Activated T-cell treated with anti-CD3 and anti-CD28 coated beads for 48 hours (primary cell): Measurements from ENCODE around the gene LMF2.
"Not testable (repeated sequence)": the region's sequence is repeated elsewhere in the genome, so short reads cannot be mapped to it uniquely, and the experiment has no call there.

Source experiments
- DNase-seq: peaks from one replicate; pipeline ENCODE4 v3.0.0-alpha.2; 2020; ENCODE audit warnings: low read depth

LMF2 gene, protein sequence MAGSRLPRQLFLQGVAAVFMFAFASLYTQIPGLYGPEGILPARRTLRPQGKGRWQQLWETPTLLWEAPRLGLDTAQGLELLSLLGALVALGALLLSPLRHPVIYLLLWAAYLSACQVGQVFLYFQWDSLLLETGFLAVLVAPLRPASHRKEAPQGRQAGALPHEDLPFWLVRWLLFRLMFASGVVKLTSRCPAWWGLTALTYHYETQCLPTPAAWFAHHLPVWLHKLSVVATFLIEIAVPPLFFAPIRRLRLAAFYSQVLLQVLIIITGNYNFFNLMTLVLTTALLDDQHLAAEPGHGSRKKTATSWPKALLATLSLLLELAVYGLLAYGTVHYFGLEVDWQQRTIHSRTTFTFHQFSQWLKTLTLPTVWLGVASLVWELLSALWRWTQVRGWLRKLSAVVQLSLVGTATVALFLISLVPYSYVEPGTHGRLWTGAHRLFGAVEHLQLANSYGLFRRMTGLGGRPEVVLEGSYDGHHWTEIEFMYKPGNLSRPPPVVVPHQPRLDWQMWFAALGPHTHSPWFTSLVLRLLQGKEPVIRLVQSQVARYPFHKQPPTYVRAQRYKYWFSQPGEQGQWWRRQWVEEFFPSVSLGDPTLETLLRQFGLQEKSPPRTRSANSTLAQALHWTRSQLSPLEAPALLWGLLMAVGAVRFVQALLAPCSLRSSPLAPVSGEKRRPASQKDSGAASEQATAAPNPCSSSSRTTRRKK

DNA sequence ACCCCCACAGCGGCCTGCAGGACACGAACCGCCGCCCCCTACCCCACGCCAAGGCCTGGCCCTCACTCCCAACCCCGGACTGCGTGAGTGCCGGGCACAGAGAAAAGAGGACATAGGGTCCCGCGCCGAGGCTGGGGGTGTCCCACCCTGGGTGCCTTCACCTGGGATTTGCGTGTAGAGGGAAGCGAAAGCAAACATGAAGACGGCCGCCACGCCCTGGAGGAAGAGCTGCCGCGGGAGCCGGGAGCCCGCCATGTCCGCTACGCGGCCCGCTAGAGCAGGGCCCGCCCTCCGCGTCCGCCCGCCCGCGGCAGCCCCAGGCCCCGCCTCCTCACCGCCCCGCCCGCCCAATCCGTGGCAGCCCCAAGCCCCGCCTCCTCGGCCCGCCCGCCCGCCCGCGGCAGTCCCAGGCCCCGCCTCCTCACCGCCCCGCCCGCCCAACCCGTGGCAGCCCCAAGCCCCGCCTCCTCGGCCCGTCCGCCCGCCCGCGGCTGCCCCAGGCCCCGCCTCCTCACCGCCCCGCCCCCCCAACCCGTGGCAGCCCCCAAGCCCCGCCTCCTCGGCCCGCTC lies at the start of gene LMF2:
Gene LMF2, minus strand, starts transcription at position 282 of the 570 bp plus-strand sequence. Its CDS starts 27 bp downstream, at position 255.
- DNase-seq = peak; percentile 96

GRCh38 chr22:50556703-50557102 lies 49.2 kb upstream of the LMF2 start:
- no peak for DNase-seq

DNA sequence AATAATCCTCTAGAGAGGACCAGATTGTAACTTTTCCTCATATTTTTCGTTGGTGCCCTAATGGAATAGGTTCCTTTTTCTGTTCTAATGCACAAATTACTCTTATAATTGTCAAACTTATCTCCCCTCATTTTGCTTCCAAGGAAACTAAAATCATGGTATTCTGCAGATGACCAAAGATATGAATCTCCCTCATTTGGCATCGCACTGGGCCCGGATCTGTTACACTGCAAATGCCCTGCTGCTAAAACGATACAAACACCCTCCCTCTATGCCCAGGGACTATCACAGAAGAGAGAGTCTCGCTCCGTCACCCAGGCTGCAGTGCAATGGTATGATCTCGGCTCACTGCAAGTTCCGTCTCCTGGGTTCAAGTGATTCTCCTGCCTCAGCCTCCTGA lies 45.8 kb upstream of the LMF2 start:
- no peak for DNase-seq

DNA sequence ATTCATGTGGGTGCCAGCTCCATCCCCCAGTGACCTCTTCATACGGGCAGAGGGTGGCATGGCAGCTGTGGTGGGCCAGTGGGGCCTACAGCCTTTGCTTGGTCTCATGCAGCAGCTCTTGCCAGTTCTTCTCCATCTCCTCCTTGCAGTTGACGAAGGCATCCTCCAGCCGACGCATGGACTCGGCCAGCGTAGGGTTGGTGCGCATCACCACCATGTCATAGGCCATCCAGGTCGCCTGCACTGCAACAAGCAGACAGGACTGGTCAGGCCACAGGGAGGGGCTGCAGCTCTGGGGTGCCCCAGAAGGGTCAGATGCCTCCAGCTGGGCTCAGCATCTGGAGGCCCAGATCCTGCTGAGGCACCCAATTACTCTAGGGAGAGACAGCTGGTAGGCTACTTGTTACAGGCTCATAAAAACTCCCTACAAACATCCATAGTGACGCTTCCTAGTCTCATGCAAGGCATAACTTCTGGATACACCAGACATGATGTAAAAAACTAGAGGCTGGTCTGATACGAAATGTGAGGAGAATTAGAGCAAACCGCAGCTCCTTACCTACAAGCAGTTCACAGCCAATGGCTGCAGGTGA lies 43.8 kb upstream of the LMF2 start:
- DNase-seq = no peak

DNA sequence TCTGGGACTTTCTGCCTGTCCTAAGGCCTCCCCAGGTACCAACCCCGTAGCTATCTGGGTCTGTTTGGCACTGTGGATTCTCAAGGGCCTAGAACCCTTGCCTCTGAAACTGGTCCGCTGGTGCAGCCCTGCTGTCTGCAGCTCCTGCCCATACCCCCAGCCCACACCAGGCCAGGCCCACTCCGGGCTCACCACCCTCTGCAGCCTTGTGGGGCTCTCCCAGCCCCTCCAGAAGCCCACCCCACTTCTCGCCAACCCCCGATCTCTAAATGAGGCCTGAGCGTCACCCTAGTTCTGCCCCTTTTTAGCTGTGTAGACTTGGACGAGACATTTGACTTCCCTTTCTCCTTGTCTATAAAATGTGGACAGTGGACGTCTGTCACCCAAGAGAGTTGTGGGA lies 42.9 kb upstream of the LMF2 start:
- no peak for DNase-seq

DNA sequence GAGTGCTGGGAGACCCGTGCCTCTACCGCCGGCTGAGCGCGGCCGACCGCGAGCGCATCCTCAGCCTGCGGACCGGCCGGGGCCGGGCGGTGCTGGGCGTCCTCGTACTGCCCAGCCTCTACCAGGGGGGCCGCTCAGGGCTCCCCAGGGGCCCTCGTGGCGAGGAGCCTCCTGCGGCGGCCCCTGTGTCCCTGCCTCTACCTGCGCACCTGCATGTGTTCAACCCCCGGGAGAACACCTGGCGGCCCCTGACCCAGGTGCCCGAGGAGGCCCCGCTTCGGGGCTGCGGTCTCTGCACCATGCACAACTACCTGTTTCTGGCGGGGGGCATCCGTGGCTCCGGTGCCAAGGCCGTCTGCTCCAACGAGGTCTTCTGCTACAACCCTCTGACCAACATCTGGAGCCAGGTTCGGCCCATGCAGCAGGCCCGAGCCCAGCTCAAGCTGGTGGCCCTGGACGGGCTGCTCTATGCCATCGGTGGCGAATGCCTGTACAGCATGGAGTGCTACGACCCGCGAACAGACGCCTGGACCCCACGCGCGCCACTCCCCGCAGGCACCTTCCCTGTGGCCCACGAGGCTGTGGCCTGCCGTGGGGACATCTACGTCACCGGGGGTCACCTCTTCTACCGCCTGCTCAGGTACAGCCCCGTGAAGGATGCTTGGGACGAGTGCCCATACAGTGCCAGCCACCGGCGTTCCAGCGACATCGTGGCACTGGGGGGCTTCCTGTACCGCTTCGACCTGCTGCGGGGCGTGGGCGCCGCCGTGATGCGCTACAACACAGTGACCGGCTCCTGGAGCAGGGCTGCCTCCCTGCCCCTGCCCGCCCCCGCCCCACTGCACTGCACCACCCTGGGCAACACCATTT lies 41.7 kb upstream of the LMF2 start:
- DNase-seq = no peak

DNA sequence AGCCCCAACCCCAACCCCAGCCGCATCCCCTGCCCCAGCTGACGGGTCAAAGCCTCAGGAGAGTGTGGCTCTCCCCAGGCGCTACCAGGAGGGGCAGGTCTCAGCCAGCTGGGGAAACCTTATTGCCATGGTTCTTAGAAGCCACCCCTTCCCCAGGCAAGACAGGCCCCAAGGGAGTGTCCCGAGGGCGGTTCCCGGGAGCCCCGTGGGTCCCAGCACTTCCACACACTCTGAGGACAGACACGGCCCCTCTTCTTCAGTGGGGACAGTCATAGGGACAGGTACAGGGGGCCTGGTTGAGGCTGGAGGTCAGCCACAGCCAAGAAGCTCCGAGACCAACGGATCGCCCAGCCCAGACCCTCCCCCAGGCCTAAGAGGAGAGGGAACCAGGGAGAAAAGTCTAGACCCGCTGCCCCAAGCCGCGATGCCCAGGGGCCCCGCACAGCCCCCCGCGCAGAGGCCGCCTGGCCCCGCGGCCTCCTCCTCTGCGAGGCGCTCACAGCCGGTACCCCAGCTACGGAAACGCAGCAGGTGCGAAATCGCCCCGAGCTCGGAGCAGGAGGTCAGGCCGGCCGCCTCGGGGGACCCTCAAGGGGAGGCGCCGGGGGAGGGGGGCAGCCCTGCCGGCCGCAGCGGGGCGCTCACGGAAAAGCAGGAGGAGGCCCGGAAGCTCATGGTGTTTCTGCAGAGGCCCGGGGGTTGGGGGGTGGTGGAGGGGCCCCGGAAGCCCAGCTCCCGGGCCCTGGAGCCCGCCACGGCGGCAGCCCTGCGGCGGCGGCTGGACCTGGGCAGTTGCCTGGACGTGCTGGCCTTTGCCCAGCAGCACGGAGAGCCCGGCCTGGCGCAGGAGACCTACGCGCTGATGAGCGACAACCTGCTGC lies 40.8 kb upstream of the LMF2 start:
- DNase-seq = no peak

DNA sequence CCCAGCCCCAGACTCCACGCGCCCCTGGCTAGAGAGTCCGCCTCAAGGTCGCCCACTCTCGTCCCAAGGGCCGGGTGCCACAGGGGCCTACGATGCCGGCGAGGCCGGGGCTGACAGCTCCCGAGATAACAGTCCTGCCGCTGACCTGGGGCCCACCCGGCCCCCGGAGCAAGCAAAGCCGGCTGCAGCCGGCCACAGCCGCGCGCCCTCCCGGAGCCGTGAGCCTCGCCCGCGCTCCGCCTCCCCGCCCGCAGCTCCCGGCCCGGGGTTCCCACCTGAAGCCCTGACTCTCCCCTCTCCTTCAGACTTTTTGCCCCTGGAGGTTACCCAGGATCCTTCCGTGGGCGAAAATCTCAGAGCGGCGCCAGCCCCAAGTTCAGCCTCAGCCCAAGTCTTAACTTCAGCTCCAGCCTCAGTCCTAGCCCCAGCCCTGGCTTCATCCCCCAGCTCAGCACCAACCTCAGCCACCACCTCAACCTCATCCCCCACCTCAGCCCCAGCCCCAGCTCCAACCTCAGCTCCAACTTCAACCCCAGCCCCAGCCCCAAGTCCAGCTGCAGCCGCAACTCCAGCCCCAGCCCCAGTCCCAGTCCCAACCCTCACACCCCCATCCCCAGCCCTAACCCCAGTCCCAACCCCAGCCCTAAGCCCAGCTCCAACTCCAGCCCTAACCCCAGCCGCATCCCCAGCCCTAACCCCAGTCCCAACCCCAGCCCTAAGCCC lies 39.9 kb upstream of the LMF2 start:
- DNase-seq = no peak

- DNase-seq = no peak
Observed at GRCh38 chr22:50546326-50547262, 39.1 kb upstream of the LMF2 start.

DNA sequence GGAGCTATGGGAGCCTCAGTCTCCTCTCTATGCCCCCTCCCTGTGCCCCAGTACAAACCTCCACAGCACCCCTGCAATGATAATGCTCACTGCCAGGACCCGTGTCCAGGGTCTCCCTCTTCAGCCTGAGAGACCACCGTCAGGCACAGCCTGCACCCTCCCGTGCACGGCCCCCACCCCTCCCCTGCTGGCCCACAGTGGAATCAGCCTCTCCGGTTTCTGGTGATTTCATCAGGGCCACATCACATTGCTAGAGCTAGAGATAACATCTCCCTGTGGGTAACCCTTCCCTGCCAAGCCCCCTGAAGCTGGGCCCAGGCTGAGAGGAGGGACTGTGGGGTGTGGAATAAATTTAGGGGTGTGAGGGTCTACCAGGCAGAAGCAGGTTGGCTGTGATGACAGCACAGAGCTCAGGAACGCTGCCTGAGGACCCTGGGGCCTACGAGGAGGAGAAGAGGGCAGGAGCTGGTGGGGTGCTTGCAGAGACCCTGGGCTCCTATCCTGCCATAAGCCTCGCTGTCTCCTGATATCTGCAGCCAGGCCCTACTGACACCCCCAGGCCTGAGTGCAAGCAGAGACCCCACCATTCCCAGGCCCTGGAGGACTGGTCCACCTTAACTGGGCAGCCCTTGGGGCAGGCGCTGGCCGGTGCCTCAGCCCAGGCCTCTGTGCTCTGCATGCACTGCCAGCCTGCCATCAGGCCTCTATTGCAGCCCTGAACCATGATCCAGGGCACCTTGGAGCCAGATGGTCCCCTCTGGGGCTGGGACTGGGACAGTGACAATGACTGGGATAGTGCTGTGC lies 38.2 kb upstream of the LMF2 start, which contains the start of gene KLHDC7B:
Gene KLHDC7B, plus strand, starts transcription at position 378 of the 804 bp plus-strand sequence. Its CDS starts 345 bp downstream, at position 723.
- no peak for DNase-seq

DNA sequence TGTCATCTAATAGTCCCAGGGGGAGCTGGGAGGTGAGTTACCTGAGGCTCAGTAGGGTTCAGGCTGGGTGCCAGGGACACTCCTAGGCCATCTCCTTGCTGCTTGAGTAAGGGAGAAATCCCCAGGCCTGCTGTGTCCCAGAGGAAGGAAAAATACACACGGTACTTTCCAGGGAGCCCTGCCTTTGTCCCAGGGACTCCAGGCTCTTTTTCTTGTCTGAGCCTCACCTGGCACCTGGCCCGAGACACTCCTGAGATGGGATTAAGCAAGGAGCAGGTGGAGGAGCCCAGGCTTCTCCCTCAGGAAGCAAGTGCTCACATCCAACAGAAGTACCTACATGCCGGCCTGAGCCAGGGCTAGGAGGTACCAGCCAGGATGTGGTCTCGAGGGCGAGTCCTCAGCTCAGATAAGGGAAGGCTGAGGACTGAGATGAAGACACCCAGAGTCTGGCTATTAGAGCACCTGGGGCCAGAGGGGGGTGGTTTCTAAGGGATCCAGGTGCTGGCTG lies 37.3 kb upstream of the LMF2 start:
- no peak for DNase-seq

DNA sequence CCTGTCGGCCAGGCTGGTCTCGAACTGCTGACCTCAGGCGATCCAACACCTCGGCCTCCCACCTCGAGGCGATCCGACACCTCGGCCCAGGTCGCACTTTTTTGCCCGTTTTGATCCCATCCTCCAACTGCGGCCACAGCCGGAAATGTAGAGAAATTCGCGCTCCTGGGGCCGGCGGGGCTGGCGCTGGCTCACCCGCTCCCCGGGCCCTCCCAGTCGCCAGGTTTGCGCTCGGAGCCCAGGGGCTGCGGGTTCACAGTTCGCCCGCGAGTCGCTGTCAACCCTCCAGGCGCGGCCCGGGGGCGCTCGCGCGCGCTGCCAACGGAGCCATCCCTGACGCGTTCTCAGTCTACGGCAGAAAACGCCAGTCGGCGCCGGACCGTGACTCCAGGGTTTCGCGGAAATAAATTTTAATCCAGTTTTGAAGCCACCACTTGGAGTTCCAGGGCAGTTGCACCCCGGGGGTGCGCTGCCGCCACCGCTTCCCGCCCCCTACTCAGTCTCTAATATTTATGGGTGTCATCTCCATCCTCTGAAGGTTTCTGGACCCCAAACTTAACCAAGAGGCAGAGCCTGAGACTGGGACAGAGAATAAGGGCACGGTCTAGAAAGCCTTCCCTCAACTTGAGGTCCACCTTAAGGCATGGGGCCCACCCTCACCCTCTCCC lies 36.7 kb upstream of the LMF2 start:
- DNase-seq = peak; percentile 86

GRCh38 chr22:50542416-50542927 lies 35.0 kb upstream of the LMF2 start:
- DNase-seq = peak; percentile 56

DNA sequence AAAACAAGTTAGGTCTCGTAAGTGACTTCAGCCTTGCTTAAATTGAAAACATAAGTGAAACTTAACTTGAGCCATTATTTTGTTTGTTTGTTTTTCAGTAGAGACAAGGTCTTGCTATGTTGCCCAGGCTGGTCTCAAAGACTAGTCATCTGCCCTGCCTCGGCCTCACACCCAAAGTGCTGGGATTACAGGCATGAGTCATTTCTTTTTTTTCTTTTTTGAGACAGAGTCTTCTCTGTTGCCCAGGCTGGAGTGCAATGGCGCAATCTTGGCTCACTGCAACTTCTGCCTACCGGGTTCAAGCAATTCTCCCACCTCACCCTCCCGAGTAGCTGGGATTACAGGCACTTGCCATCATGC lies 34.1 kb upstream of the LMF2 start:
- not testable (repeated sequence) for DNase-seq

GRCh38 chr22:50540381-50540780 lies 32.9 kb upstream of the LMF2 start:
- DNase-seq = no peak

- DNase-seq = no peak
Observed at GRCh38 chr22:50537765-50538164, 30.3 kb upstream of the LMF2 start.

GRCh38 chr22:50536226-50536625 lies 28.7 kb upstream of the LMF2 start:
- DNase-seq = no peak
